PFSK-1 (cell line): Measurements from ENCODE around the gene PHLDA3.

Experiments used
- FOXP2 ChIP-seq: optimal IDR thresholded peaks from 2 replicates; pipeline ENCODE3; 2011; ENCODE audit warnings: borderline replicate concordance, control low read depth, inconsistent platforms; ENCODE audit not compliant: insufficient read depth; ENCODE audit errors: extremely low read length, extremely low read depth
- POLR2AphosphoS5 ChIP-seq: IDR thresholded peaks from 2 replicates; pipeline ENCODE4 v1.6.1; 2012; ENCODE audit warnings: low read depth, mild to moderate bottlenecking, control low read depth, low read length, moderate library complexity
- SIN3A ChIP-seq: IDR thresholded peaks from 2 replicates; pipeline ENCODE4 v1.6.1; 2012; ENCODE audit warnings: mild to moderate bottlenecking, low read length, moderate library complexity, borderline replicate concordance; ENCODE audit not compliant: insufficient read depth
- TAF1 ChIP-seq: IDR thresholded peaks from 2 replicates; pipeline ENCODE4 v1.6.1; 2012; ENCODE audit warnings: low read length, control low read depth, borderline replicate concordance; ENCODE audit not compliant: insufficient read depth
- TF ChIP-seq, protein P1 (sequence below), 2 experiments: IDR thresholded peaks; 2 replicates each; pipeline versions ENCODE4 v1.6.1 to v1.8.0; 2011 to 2012; ENCODE audit warnings: low read depth in 2 of 2, low read length in 2 of 2, control low read depth in 1 of 2, inconsistent platforms in 1 of 2, mild to moderate bottlenecking in 1 of 2, moderate library complexity in 1 of 2; ENCODE audit not compliant: insufficient read depth in 1 of 2

DNA sequence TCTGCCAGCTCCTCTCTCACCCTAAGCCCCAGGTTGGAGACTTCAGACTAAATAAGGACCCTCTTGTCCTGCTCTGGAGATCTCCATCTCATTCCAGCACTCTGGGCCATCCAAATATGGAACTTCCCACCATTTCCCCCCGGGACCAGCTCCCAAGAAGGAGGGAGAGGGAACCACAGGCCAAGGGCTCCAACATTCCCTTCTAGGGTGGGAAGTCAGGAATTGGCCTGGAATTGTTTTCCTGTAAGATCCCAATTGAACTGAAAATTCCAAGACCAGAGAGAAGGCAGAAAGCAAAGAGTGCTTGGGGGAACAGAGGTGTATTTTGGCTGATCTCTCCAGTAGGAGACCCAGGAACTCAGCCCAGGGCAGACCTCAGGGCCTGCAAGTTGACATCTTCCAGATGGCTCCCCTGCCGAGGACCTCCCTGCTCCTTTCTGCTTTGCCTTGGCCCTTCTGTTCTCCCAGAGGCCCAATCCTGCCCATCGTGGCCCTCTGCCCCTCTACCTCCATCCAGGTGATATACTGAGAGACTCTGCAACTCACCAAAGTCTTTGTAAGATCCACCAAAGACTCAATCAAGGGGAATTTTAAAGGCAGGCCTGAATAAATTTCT, 23.0 kb upstream of the PHLDA3 start:
- TF ChIP-seq POLR2AphosphoS5: no peak
- TF ChIP-seq, protein P1, sequence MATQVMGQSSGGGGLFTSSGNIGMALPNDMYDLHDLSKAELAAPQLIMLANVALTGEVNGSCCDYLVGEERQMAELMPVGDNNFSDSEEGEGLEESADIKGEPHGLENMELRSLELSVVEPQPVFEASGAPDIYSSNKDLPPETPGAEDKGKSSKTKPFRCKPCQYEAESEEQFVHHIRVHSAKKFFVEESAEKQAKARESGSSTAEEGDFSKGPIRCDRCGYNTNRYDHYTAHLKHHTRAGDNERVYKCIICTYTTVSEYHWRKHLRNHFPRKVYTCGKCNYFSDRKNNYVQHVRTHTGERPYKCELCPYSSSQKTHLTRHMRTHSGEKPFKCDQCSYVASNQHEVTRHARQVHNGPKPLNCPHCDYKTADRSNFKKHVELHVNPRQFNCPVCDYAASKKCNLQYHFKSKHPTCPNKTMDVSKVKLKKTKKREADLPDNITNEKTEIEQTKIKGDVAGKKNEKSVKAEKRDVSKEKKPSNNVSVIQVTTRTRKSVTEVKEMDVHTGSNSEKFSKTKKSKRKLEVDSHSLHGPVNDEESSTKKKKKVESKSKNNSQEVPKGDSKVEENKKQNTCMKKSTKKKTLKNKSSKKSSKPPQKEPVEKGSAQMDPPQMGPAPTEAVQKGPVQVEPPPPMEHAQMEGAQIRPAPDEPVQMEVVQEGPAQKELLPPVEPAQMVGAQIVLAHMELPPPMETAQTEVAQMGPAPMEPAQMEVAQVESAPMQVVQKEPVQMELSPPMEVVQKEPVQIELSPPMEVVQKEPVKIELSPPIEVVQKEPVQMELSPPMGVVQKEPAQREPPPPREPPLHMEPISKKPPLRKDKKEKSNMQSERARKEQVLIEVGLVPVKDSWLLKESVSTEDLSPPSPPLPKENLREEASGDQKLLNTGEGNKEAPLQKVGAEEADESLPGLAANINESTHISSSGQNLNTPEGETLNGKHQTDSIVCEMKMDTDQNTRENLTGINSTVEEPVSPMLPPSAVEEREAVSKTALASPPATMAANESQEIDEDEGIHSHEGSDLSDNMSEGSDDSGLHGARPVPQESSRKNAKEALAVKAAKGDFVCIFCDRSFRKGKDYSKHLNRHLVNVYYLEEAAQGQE (IDR thresholded peaks at IDR 0.05; ENCODE audit: insufficient read depth in 1 of 2, low read depth in 2 of 2, low read length in 2 of 2): no peak
- no peak for TF ChIP-seq TAF1
- TF ChIP-seq SIN3A: no peak
- TF ChIP-seq FOXP2: no peak
